Measurements from ENCODE around the gene DLG2. TPM values are rescaled to one million over a fixed set of nuclear protein-coding genes. Genes with fewer than 3 reads are reported as not detected.

DLG2 gene
- total and polyA plus RNA-seq, 2 of the 4 experiments (the other 2 are of a cell fraction): 0.31 to 0.36 TPM

GRCh38 chr11:84316866-84317555 lies 1310.1 kb downstream of the DLG2 start:
- no peak overlapping the region for H3K27ac ChIP-seq (ENCODE audit: insufficient read depth, low read length)
- H3K9me3 ChIP-seq (ENCODE audit: control insufficient read depth, insufficient read depth, low read length): no peaks in the 10 kb centered on the region
- H2BK5ac ChIP-seq (ENCODE audit: low read depth, low read length, poor library complexity, severe bottlenecking): no peak overlapping the region
- no peak overlapping the region for H2BK20ac ChIP-seq (ENCODE audit: low read depth, low read length)
- no peak overlapping the region for H3K18ac ChIP-seq (ENCODE audit: low read depth, low read length)
- CTCF ChIA-PET: no interaction called here
- no peak overlapping the region for H3K56ac ChIP-seq (ENCODE audit: extremely low read depth, insufficient read depth, low read length)
- peak overlapping the region; percentile 67 for H2AFZ ChIP-seq (replicated peaks; ENCODE audit: low read length, poor library complexity)
- H3K79me1 ChIP-seq (ENCODE audit: low read depth in 1 of 2, low read length in 2 of 2): no peaks in the 10 kb centered on the region
- H2BK15ac ChIP-seq (ENCODE audit: low read depth, low read length): no peak overlapping the region
- H3K27me3 ChIP-seq (ENCODE audit: control insufficient read depth, insufficient read depth, low read length): no peaks in the 10 kb centered on the region
- no peaks in the 10 kb centered on the region for H4K20me1 ChIP-seq (ENCODE audit: insufficient read depth, low read length)
- no peak overlapping the region for H4K8ac ChIP-seq (ENCODE audit: low read depth in 2 of 2, low read length in 2 of 2)
- no peaks in the 10 kb centered on the region for H3K4me1 ChIP-seq (ENCODE audit: control insufficient read depth, insufficient read depth, low read length)
- H2BK120ac ChIP-seq (ENCODE audit: low read depth, low read length): no peak overlapping the region
- H4K91ac ChIP-seq (ENCODE audit: insufficient read depth, low read depth, low read length): no peak overlapping the region
- H2AK5ac ChIP-seq (ENCODE audit: low read depth, low read length): no peak overlapping the region
- 7% methylated on average over 3 of the region's 15 CpGs; no CpG with 5 or more reads in 1 of the 2 experiments for WGBS, 2 experiments (ENCODE audit: extremely low coverage in 2 of 2, insufficient read length in 1 of 2)
- H3K36me3 ChIP-seq (ENCODE audit: control insufficient read depth, insufficient read depth, low read length): no peaks in the 10 kb centered on the region
- H4K5ac ChIP-seq (ENCODE audit: low read depth, low read length): no peak overlapping the region
- H3K4me2 ChIP-seq (ENCODE audit: low read depth, low read length): 0 out of 2 replicates have a peak overlapping the region, but pooled peaks have one; percentile 2
- no peak overlapping the region for H2AK9ac ChIP-seq (replicated peaks; ENCODE audit: low read depth, low read length, poor library complexity)
- no peak overlapping the region for H3K14ac ChIP-seq (replicated peaks; ENCODE audit: low read depth, low read length)
- no peak overlapping the region for H3K23ac ChIP-seq (ENCODE audit: low read depth, low read length)
- no peak for TF ChIP-seq CEBPB (IDR thresholded peaks at IDR 0.05; ENCODE audit: low read depth, low read length)
- TF ChIP-seq NFE2L2 (IDR thresholded peaks at IDR 0.05; ENCODE audit: low read depth, low read length): no peak
- TF ChIP-seq RCOR1 (IDR thresholded peaks at IDR 0.05; ENCODE audit: insufficient replicate concordance, low read length): no peak
- TF ChIP-seq BHLHE40 (IDR thresholded peaks at IDR 0.05; ENCODE audit: low read depth, low read length): no peak
- TF ChIP-seq MAFK (IDR thresholded peaks at IDR 0.05; ENCODE audit: low read depth, low read length): no peak
- no peak for TF ChIP-seq ELK1 (IDR thresholded peaks at IDR 0.05; ENCODE audit: borderline replicate concordance, low read depth, low read length)
- intact Hi-C loops (cut with micrococcal nuclease) (no loop called here), in situ Hi-C loops (cut with MboI; ENCODE audit: low sequenced_read_pairs) (no loop called here), dilution Hi-C loops (cut with HindIII; ENCODE audit: low sequenced_read_pairs, unreplicated experiment) (no loop called here)
- DNase-seq (peak; percentile 30), ATAC-seq (ENCODE audit: low read depth) (no peak; the same call in 1 of the 2 replicates)
- no peak overlapping the region for H3K9ac ChIP-seq (ENCODE audit: low read depth, low read length)
- BruUV-seq (replicated peaks): no TSS peak
- H3K4ac ChIP-seq (ENCODE audit: low read depth, low read length): no peak overlapping the region
- no peaks in the 10 kb centered on the region for H3K9me1 ChIP-seq (ENCODE audit: insufficient read depth, low read length)
- no peak overlapping the region for H3K4me3 ChIP-seq (ENCODE audit: insufficient read depth, low read depth, low read length)
- POLR2A ChIA-PET (ENCODE audit: unreplicated experiment): no interaction called here

Data from IMR-90 (cell line).